HG02623 (cell line): ENCODE results near the gene MSH2.
"Not testable (repeated sequence)": the region's sequence is repeated elsewhere in the genome, so short reads cannot be mapped to it uniquely, and the experiment has no call there.

Experiments
- ATAC-seq: cut with Tn5 transposase; IDR thresholded peaks from one replicate; pipeline ENCODE4 v1.9.1; 2021; ENCODE audit warnings: moderate library complexity; ENCODE audit not compliant: unreplicated experiment

Gene MSH2

DNA sequence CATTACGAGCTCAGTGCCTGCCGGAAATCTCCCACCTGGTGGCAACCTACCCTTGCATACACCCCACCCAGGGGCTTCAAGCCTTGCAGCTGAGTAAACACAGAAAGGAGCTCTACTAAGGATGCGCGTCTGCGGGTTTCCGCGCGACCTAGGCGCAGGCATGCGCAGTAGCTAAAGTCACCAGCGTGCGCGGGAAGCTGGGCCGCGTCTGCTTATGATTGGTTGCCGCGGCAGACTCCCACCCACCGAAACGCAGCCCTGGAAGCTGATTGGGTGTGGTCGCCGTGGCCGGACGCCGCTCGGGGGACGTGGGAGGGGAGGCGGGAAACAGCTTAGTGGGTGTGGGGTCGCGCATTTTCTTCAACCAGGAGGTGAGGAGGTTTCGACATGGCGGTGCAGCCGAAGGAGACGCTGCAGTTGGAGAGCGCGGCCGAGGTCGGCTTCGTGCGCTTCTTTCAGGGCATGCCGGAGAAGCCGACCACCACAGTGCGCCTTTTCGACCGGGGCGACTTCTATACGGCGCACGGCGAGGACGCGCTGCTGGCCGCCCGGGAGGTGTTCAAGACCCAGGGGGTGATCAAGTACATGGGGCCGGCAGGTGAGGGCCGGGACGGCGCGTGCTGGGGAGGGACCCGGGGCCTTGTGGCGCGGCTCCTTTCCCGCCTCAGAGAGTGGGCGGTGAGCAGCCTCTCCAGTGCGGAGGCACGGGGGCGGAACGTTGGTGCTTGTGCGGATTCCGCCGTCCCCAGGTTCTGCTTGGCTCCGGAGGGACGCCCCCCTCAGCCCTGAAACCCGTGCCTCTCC, at the start of gene MSH2:
MSH2 (plus strand) TSS at position 352 of the 804 bp plus-strand sequence; CDS start at position 388, 36 bp downstream.
- peak; percentile 97 for ATAC-seq

DNA sequence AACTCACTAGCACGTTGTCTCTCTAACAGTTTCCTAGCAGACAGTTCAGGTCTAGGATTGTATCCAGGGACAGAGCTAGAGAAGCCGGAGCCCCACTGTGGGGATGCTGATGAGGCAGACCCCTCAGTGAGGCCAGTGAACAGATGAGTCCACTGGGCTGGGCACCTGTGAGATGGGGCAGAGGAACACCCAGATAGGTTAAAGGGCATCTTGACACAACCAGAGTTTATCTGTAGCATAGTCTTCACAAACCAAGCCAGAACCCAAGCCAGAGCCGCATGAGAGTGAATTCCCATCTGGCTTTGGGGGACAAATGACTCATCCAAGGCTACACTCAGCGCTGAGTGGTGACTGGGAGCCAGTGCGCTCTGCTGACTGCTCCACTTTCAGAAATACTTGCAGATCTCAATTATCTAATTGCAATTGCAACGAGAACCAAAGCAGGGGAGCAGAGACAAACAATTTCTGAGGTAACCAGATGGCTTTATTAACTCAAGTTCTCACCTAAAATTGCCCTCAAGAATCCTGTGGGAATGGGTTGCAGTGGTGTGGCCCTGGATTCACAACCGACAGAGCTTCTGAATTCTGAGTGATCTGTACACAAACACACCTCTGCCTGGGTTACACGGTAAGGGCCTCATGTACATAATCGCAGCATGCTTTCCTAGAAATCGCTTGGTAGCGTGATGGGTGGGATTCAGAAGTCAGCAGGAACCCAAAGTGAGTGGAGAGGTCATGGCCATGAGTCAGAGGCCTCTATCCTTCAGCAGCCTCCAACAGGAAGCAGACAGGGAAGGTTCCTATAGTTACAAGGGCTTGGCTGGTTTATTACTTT, 48.7 kb upstream of the MSH2 start:
- no peak for ATAC-seq

DNA sequence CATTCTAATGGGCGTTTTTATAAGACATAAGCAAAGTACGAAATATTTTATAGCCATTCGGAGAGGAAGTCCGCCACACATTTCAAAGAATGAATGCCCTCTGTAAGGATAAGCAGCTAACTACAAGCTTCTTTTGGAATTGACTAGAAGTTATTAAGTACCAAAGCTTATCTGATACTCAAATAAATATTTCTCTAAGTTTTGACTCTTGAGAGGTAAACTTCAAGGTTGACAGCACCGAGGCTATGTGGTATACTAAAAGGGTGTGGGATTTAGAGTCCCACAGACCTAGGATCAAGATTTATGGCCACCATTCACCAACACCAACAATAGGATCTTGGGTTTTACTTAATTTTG, 48.1 kb upstream of the MSH2 start:
- no peak for ATAC-seq

DNA sequence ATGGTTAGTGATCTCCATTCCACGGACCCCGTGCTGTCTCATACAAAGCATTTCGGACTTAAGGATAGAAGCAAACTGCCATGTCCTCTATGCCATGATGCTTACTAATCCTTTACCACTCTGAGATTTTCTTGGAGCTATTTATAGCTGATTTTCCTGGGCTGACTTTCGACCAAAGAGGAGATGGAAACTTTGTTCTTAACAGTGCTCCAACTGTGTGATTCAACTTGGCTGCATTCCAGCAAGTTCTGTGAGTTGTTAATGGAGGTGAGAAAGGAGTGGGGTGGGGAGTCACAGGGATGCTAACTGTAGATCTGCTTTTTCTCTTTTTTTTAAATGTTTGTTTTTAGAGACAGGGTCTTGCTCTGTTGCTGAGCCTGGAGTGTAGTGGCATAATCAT, 45.5 kb upstream of the MSH2 start:
- no peak for ATAC-seq

DNA sequence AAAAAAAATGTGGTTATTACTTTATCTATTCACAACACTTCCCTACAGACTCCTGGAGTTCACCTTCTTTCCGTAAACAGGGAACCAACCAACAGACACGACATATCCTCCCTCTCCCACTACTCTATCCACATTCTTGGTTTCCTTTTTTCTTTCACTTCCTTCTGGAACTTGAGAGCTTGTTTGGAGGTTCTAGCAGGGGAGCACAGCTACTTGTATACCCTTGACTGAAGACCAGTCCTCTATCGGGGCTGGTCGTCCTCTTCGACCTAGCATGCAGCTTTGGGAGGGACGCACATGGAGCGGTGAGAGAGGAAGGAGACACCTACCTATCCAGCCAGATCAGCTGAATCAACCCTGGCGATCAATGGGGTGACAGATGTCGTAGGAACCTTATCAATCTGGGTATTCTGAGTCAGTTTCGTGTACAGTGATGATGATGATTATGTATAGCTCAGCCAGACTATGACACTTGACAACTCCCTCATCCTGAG, 43.5 kb upstream of the MSH2 start:
- no peak for ATAC-seq

DNA sequence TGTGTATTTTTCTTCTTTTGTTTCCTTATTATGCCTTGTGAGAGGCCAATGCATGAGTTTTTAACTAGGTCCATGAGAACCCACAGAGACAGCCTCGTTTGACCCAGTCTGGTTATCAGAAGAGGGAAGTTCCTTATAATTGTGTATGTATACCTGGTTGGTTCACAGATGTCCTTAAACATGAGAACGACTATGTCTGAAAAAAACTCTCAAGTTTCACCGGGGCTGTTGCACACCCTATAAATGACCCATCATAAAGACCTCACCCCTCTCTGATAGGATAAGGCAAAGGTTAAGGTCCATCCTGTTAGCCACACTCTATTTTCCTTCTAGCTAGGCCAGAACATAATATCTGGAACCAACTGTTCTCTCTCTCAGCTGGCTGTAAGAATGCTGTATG, 42.7 kb upstream of the MSH2 start:
- ATAC-seq = no peak

DNA sequence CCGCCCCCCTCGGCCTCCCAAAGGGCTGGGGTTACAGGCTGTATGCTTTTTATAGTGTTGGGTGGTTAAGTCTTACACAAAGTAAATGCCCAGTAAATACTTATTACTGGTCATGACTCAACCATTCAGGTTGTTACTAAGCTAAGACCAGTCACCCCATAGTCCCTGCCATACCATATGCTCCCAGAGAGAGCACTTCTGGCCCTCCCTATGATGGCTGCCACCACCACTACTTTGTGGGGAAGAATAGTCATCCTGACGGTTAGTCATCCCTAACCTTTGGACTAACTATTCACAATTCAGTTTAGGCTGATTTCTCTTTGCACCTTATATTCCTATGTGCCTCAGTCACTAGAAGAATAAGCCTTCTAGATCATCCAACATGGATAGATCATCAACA, 42.0 kb upstream of the MSH2 start:
- ATAC-seq = no peak

DNA sequence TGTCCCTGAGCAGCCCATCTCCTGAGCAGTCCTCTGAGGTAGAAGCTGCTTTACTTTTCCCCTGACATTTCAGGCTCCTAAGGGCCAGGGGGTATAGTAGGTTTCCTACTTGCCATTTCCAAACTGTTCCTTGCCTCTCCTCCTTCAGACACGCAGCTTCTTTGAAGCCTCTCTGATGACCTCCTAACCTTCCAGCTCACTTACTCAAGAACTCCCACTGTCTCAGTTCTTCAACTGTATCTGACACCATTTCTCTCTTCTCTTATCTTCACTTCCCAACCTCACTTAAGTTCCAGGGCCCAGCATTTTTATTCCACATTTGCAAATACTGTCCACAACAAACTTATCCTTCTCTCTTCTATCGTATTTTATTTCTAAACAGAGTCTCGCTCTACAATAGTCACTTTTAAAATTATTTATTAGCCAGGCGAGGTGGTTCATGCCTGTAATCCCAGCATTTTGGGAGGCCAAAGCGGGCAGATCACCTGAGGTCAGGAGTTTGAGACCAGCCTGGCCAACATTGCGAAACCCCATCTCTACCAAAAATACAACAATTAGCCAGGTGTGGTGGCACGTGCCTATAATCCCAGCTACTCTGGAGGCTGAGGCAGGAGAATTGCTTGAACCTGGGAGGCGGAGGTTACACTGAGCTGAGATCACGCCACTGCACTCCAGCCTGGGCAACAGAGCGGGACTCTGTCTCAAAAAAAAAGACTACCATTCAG, 41.3 kb upstream of the MSH2 start:
- ATAC-seq = not testable (repeated sequence)

DNA sequence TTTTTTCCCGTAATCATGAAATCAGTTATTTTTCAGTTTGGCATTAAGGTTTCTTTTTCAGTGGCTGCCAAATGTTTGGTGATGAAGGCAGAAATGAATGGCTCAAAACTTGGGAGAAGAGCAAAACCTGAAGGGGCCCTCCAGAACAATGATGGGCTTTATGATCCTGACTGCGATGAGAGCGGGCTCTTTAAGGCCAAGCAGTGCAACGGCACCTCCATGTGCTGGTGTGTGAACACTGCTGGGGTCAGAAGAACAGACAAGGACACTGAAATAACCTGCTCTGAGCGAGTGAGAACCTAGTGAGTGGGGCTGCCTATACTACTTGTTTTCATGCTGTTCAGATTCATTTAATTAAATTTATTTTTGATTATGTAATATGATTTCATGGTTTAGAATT, 29.2 kb upstream of the MSH2 start:
- no peak for ATAC-seq

DNA sequence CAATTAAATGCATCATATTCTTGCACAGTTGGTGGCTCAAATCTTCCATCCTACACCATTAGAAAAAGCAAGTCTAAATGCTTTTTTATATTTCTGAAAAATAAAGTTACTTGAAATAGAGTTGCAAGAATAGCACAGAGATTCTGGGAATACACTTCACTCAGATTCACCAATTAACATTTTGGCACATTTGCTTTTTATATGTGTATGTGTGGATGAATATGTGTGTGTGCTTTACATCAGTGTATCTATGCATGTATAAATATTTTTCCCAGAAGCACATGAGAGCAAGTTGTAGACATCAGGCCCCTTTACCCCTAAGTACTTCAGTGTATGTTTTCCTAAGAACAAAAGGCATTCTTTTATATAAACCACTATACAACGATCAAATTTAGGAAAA, 27.6 kb upstream of the MSH2 start:
- ATAC-seq = no peak

DNA sequence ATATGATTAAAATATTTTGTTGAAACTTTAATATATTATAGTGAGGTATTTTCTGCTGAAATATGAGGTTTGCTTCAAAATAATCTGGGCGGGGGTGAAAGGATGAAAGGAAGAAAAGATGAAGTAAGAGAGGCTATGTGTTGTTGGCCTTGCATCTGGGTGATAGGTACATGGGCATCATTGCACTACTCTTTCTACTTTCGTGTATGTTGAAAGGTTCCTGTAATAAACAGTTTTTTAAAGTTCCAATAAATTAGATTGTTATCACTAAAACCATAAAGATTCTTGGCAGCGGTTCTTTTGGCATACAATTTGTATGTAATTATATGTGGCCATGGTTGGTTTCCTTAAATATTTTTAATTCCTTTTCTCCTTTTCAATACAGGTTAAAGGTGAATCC, 23.6 kb upstream of the MSH2 start:
- no peak for ATAC-seq

DNA sequence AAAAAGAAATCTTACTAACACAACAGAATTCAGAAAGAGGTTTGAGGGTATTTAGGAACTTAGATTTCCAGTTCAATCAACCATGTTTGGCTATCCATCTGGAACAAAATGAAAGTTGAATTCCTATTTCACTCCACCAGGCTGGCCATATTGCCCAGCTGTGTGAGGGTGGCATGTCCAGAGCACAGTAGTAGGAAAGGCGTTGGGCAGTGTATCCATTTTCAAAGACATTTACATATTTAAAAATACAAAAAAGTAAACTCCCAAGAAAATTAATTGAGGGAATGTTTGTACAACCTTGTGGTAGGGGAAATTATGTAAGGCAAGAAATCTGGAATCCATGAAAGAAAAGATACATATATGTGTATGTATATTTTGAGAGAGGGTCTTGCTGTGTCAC, 21.5 kb upstream of the MSH2 start:
- ATAC-seq = no peak

DNA sequence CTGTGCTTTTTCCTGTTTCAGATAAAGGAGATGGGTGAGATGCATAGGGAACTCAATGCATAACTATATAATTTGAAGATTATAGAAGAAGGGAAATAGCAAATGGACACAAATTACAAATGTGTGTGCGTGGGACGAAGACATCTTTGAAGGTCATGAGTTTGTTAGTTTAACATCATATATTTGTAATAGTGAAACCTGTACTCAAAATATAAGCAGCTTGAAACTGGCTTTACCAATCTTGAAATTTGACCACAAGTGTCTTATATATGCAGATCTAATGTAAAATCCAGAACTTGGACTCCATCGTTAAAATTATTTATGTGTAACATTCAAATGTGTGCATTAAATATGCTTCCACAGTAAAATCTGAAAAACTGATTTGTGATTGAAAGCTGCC, 16.4 kb upstream of the MSH2 start:
- no peak for ATAC-seq

DNA sequence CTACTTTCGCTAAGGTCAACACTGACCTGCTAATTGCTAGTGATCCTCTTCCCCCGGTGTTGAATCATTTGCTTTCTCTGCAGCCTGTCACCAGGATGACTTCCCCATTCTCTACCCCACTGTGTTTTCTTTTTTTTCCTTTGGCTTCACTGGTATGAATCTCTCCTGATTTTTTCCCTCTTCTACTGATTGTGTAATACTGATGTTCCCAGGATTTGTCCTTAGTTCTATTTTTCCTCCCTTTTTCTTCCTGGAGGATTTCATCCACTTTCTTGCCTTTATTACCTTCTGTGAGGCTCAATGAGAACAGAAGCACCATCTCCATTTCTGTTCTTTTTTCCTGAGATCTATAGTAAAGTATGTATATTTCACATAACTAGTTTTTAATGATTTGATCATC, 14.1 kb upstream of the MSH2 start:
- no peak for ATAC-seq

DNA sequence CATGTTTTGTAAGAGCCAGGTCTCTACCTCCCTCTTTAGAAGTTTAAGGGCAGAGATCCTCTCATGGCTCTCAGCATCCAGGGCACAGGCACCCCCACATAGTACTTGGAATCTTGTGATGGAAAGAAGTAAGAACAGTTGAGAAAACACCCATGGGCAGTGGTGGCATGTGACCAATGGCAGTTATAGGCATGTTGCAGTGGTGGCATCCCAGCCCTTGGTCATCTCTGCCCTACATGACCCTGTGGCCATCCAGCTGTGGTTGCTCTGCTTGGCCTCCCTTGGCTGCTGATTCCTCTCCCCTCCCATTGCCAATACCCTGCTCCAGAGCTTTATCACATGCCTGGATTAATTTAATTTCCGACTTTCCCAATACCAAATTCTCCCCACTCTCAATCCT, 13.3 kb upstream of the MSH2 start:
- ATAC-seq = no peak

DNA sequence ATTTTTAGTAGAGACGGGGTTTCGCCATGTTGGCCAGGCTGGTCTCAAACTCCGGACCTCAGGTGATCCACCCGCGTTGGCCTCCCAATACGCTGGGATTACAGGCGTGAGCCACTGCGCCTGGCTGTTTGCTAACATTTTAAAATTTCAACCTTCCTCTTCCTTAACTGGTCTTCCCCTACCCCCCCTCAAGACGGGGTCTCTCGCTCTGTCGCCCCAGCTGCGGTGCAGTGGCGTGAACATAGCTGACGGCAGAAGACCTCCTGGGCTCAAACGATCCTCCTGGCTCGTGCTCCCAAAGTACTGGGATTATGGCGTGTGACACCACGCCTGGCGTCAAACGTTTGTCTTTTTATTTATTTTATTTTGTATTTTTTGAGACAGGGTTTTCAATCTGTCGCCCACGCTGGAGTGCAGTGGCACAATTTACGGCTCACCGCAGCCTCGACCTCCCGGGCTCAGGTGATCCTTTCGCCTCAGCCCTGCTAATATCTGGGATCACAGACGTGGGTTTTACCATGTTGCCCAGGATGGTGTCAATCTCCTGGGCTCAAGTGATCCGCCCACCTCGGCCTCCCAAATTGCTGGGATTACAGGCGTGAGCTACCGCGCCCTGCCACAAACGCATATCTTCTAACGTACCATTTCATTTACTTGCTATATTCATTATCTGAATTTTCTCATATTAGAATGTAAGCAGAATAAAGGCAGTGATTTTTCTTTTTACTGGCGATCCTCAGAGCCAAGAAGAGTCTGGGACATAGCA, 984 bp upstream of the MSH2 start:
- no peak for ATAC-seq

DNA sequence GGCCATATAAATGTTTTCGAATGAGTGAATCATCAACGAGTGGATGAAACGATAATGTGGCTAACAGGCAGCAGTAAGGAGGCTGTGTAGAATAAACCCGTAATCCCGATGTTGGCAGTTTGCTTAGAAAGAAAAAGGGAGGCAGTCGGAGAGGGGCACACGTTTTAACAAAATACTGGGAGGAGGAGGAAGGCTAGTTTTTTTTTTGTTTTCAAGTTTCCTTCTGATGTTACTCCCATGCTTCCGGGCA, 476 bp upstream of the MSH2 start:
- ATAC-seq = no peak

DNA sequence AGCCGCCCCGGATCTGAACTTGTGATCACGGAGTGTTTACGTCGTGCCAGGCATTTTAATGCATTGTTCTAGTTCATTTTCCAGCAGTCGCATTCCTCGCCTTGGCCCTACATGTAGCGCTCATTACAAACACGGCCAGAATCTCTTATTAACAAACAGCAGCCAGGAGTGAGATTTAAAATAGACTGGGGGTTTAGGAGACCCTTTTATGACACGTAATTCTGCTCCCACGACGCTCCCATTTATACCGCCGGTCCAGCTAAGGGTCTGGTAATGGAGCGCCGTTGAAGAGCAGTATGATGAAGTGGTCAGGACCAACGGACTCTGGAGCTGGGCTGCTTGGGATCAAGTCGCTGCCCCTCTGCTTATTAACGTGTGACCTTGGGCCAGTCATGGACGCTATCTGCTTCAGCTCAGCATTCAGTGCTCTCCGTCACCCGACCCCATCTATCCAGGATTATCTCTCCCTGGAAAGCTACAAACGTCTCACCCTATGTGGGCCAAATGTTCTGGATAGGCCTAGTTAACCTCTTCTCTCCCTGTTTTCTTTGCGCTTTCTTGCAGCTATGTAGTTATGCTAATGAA, 745 bp downstream of the MSH2 start:
- ATAC-seq = no peak

DNA sequence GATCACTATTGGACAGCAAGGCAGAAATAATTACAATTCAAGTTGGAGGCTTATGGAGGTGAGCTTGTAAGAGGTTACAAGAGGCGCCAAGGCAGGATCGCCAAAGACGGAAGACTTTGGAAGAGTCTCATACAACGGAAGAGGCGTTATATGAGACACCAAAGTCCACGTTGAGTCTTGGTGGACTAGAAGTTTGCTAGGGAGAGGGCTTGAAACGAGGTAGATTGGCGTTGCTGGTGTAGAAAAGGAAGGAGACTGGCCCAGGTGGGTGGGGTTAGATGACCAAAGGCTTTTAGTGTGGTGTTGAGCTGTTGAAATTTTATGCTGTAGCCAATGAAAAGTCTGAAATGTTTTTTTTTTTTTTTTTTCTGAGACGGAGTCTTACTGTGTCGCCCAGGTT, 1.4 kb downstream of the MSH2 start:
- ATAC-seq = no peak

DNA sequence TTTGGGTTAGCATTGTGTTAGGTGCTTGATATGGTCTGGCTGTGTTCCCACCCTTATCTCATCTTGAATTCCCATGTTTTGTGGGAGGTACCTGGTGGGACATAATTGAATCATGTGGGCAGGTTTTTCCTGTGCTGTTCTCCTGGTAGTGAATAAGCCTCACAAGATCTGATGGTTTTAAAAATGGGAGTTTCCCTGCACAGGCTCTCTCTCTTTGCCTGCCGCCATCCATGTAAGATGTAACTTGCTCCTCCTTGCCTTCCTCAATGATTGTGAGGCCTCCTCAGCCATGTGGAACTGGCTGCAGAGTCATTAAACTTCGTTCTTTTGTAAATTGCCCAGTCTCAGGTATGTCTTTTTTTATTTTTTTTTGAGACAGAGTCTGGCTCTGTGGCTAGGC, 2.8 kb downstream of the MSH2 start:
- no peak for ATAC-seq
